WTC11 (cell line): ENCODE measurements around the gene KDM4E. TPM values are rescaled to one million over a fixed set of nuclear protein-coding genes. Genes with fewer than 3 reads are reported as not detected.

Source experiments
- ATAC-seq: fragments of 200-7000 bp; cut with Tn5 transposase; 2 replicates; pipeline ENCODE4 v1.10.0; 2021; ENCODE audit warnings: mild to moderate bottlenecking, moderate library complexity
- Bru-seq: library from RNA; stranded (reverse); fragments of 400-500 nt; gene quantifications from one replicate; lab custom pipeline; 2021; lab: Mats Ljungman, UMichigan
- CTCF ChIA-PET: fragments of 300-600 bp; sonication (Branson Sonifier 250); formaldehyde crosslinking; loops from one replicate; lab custom pipeline; 2021; ENCODE audit warnings: antibody characterized with exemption; lab: Charles Lee
- POLR2A ChIA-PET: fragments of 350-600 bp; sonication (Branson Sonifier 250); formaldehyde crosslinking; loops from one replicate; lab custom pipeline; 2021; ENCODE audit warnings: antibody characterized with exemption; lab: Charles Lee
- DNase-seq: peaks from one replicate; pipeline ENCODE4 v3.0.0; 2021; ENCODE audit warnings: low spot score
- H3K27ac Mint-ChIP-seq: 2 replicates; pipeline ENCODE4 v1.8.0; 2021; ENCODE audit warnings: mixed read lengths
- H3K27me3 Mint-ChIP-seq: 2 replicates; pipeline ENCODE4 v1.8.0; 2021; ENCODE audit warnings: low read depth, mild to moderate bottlenecking, moderate library complexity, mixed read lengths
- H3K36me3 Mint-ChIP-seq: 2 replicates; pipeline ENCODE4 v1.8.0; 2021; ENCODE audit warnings: mixed read lengths
- H3K4me1 Mint-ChIP-seq: 2 replicates; pipeline ENCODE4 v1.8.0; 2022; ENCODE audit warnings: mixed read lengths
- H3K4me3 Mint-ChIP-seq: 2 replicates; pipeline ENCODE4 v1.8.0; 2021; ENCODE audit warnings: mild to moderate bottlenecking, moderate library complexity, mixed read lengths
- H3K9me3 Mint-ChIP-seq: 2 replicates; pipeline ENCODE4 v1.8.0; 2021; ENCODE audit warnings: mixed read lengths
- ATF1 ChIP-seq: sonication (generic); formaldehyde crosslinking; IDR thresholded peaks from 2 replicates; pipeline ENCODE4 v1.8.1; 2023; ENCODE audit warnings: mild to moderate bottlenecking, moderate library complexity, missing genetic modification reagents
- CREB1 ChIP-seq: sonication (generic); formaldehyde crosslinking; IDR thresholded peaks from 2 replicates; pipeline ENCODE4 v1.8.0; 2023; ENCODE audit warnings: mild to moderate bottlenecking, missing genetic modification reagents
- CREM ChIP-seq: sonication (generic); formaldehyde crosslinking; IDR thresholded peaks from 2 replicates; pipeline ENCODE4 v1.8.1; 2022; ENCODE audit warnings: mild to moderate bottlenecking, missing genetic modification reagents, moderate library complexity
- ELF4 ChIP-seq: sonication (generic); formaldehyde crosslinking; IDR thresholded peaks from 2 replicates; pipeline ENCODE4 v1.8.1; 2022; ENCODE audit warnings: low read depth, mild to moderate bottlenecking, moderate library complexity, missing genetic modification reagents
- ESRRA ChIP-seq: sonication (generic); formaldehyde crosslinking; IDR thresholded peaks from 2 replicates; pipeline ENCODE4 v1.8.1; 2022; ENCODE audit warnings: mild to moderate bottlenecking, missing genetic modification reagents, borderline replicate concordance
- GRHL2 ChIP-seq: fragments of 250-450 bp; sonication (Bioruptor Pico); IDR thresholded peaks from 2 replicates; pipeline ENCODE4 v1.8.0; 2022; ENCODE audit warnings: mild to moderate bottlenecking, moderate library complexity; ENCODE audit not compliant: insufficient replicate concordance, severe bottlenecking
- GTF2I ChIP-seq: fragments of 250-450 bp; sonication (Bioruptor Pico); conservative IDR thresholded peaks from 2 replicates; pipeline ENCODE4 v1.4.0; 2021; ENCODE audit warnings: mild to moderate bottlenecking
- HMGA2 ChIP-seq: fragments of 250-450 bp; sonication (Bioruptor Pico); IDR thresholded peaks from 2 replicates; pipeline ENCODE4 v1.4.0; 2021; ENCODE audit warnings: mild to moderate bottlenecking, moderate library complexity
- KAT7 ChIP-seq: sonication (generic); formaldehyde crosslinking; IDR thresholded peaks from 2 replicates; pipeline ENCODE4 v1.8.1; 2023; ENCODE audit warnings: missing genetic modification reagents, mild to moderate bottlenecking, borderline replicate concordance
- OVOL2 ChIP-seq: fragments of 250-450 bp; sonication (Bioruptor Pico); IDR thresholded peaks from 2 replicates; pipeline ENCODE4 v1.9.0; 2021; ENCODE audit warnings: mild to moderate bottlenecking, borderline replicate concordance
- TEAD4 ChIP-seq: sonication (generic); formaldehyde crosslinking; IDR thresholded peaks from 2 replicates; pipeline ENCODE4 v1.8.0; 2022; ENCODE audit warnings: mild to moderate bottlenecking, missing genetic modification reagents
- ZNF317 ChIP-seq: sonication (generic); formaldehyde crosslinking; IDR thresholded peaks from 2 replicates; pipeline ENCODE4 v1.8.1; 2023; ENCODE audit warnings: low read depth, mild to moderate bottlenecking, moderate library complexity, missing genetic modification reagents, borderline replicate concordance
- long read RNA-seq, 3 experiments: library from RNA in 1 of 3; library from capped mRNA in 1 of 3; library from polyadenylated mRNA in 1 of 3; unstranded in 2 of 3; stranded (forward) in 1 of 3; transcript quantifications; one replicate each; pipeline ENCODE4 v2.0.0, GENCODE V29; 2021
- total RNA-seq: library from RNA; stranded (reverse); gene quantifications from 3 replicates; pipeline ENCODE4 v1.2.3, GENCODE V29; 2021
- TF ChIP-seq, protein P1 (sequence below): fragments of 250-450 bp; sonication (Bioruptor Pico); IDR thresholded peaks from 2 replicates; pipeline ENCODE4 v2.1.2; 2022; ENCODE audit warnings: mild to moderate bottlenecking, moderate library complexity
- TF ChIP-seq, protein P2 (sequence below): sonication (generic); formaldehyde crosslinking; IDR thresholded peaks from 2 replicates; pipeline ENCODE4 v1.8.1; 2022; ENCODE audit warnings: missing genetic modification reagents, borderline replicate concordance
- TF ChIP-seq, protein P3 (sequence below): sonication (generic); formaldehyde crosslinking; IDR thresholded peaks from 2 replicates; pipeline ENCODE4 v1.8.1; 2022; ENCODE audit warnings: mild to moderate bottlenecking, moderate library complexity, missing genetic modification reagents
- TF ChIP-seq, protein P4 (sequence below): sonication (generic); formaldehyde crosslinking; IDR thresholded peaks from 2 replicates; pipeline ENCODE4 v1.8.0; 2022; ENCODE audit warnings: mild to moderate bottlenecking, missing genetic modification reagents
- TF ChIP-seq, protein P5 (sequence below): fragments of 250-450 bp; sonication (Bioruptor Pico); conservative IDR thresholded peaks from 2 replicates; pipeline ENCODE4 v1.9.0; 2021; ENCODE audit warnings: mild to moderate bottlenecking

The KDM4E gene
- not detected in 3 replicates for total RNA-seq
- not detected for Bru-seq, nascent RNA
- long read RNA-seq, experiment 1, result 0 reads
- long read RNA-seq, experiment 2, result 0 reads
- long read RNA-seq, experiment 3, result 0 reads

DNA sequence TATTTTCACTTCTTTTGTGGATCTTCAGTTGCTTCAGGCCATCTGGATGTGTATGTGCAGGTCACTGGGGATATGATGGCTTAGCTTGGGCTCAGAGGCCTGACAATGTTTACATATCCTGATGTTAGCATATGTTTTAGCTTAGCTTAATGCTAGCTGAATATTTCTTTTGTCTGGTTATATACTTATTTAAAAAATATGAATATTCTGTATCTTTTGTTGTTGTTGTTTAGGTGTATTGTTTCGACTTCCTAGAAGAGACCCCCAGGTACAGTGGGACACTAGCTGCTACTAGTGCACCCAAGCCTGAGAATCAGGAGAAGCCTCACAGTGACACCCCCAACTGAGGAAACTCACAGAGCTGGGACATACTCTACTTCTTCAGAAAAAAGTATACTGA lies at the start of gene KDM4E:
Gene KDM4E, plus strand, starts transcription at position 301 of the 400 bp plus-strand sequence. CDS start 300 bp downstream, outside the sequence.
- H3K9me3 Mint-ChIP-seq, result peaks cover 9% of the 10 kb centered on the region
- H3K27ac Mint-ChIP-seq, result no peak within 1 kb of the TSS
- no peak for DNase-seq
- CTCF ChIA-PET, result no interaction called here
- ATAC-seq, result no peak
- H3K27me3 Mint-ChIP-seq, result no peaks in the 10 kb centered on the region
- H3K36me3 Mint-ChIP-seq, result no peaks in the 10 kb centered on the region
- POLR2A ChIA-PET, result no interaction called here
- TF ChIP-seq ATF1 (no peak), KAT7 (CRISPR knock-in tag) (no peak), ESRRA (CRISPR knock-in tag) (no peak), ZNF317 (CRISPR knock-in tag) (no peak), OVOL2 (CRISPR knock-in tag) (no peak), CREB1 (CRISPR knock-in tag) (no peak), GRHL2 (CRISPR knock-in tag) (no peak), CREM (CRISPR knock-in tag) (no peak), TEAD4 (CRISPR knock-in tag) (no peak)
- TF ChIP-seq, protein P1, sequence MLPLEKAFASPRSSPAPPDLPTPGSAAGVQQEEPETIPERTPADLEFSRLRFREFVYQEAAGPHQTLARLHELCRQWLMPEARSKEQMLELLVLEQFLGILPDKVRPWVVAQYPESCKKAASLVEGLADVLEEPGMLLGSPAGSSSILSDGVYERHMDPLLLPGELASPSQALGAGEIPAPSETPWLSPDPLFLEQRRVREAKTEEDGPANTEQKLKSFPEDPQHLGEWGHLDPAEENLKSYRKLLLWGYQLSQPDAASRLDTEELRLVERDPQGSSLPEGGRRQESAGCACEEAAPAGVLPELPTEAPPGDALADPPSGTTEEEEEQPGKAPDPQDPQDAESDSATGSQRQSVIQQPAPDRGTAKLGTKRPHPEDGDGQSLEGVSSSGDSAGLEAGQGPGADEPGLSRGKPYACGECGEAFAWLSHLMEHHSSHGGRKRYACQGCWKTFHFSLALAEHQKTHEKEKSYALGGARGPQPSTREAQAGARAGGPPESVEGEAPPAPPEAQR, result no peak
- TF ChIP-seq, protein P2, sequence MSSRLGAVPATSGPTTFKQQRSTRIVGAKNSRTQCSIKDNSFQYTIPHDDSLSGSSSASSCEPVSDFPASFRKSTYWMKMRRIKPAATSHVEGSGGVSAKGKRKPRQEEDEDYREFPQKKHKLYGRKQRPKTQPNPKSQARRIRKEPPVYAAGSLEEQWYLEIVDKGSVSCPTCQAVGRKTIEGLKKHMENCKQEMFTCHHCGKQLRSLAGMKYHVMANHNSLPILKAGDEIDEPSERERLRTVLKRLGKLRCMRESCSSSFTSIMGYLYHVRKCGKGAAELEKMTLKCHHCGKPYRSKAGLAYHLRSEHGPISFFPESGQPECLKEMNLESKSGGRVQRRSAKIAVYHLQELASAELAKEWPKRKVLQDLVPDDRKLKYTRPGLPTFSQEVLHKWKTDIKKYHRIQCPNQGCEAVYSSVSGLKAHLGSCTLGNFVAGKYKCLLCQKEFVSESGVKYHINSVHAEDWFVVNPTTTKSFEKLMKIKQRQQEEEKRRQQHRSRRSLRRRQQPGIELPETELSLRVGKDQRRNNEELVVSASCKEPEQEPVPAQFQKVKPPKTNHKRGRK (CRISPR knock-in tag), result no peak
- TF ChIP-seq, protein P3, sequence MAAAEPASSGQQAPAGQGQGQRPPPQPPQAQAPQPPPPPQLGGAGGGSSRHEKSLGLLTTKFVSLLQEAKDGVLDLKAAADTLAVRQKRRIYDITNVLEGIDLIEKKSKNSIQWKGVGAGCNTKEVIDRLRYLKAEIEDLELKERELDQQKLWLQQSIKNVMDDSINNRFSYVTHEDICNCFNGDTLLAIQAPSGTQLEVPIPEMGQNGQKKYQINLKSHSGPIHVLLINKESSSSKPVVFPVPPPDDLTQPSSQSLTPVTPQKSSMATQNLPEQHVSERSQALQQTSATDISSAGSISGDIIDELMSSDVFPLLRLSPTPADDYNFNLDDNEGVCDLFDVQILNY (CRISPR knock-in tag), result no peak
- TF ChIP-seq, protein P4, sequence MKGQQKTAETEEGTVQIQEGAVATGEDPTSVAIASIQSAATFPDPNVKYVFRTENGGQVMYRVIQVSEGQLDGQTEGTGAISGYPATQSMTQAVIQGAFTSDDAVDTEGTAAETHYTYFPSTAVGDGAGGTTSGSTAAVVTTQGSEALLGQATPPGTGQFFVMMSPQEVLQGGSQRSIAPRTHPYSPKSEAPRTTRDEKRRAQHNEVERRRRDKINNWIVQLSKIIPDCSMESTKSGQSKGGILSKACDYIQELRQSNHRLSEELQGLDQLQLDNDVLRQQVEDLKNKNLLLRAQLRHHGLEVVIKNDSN (CRISPR knock-in tag), result no peak
- TF ChIP-seq, protein P5, sequence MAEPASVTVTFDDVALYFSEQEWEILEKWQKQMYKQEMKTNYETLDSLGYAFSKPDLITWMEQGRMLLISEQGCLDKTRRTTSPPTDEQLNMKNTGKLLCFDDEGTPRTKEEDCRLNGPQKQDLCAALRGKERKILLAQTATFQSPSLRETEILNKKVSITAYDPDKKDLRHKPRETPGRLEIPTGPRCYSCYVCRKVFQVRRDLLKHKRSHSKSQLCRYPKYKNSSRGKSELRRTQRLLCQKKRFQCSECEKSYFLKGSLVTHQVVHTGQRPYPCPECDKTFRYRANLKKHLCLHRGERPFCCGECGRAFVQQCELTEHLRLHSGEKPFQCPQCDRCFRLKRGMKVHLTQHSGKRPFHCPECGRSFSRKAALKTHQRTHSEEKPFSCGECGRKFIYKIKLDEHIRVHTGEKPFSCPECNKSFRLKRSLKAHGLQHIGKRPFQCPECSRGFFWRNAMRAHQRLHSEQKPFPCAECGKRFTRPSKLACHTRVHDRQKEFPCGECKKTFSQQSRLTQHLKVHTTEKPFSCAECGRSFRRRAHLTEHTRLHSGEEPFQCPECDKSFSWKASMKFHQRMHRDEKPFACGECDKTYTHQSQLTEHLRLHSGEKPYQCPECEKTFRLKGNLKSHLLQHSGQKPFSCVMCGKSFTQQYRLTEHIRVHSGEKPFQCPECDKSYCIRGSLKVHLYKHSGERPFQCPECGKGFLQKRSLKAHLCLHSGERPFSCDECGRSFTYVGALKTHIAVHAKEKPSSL (CRISPR knock-in tag), result no peak
- no peak within 1 kb of the TSS for H3K4me3 Mint-ChIP-seq
- H3K4me1 Mint-ChIP-seq, result no peaks in the 10 kb centered on the region

DNA sequence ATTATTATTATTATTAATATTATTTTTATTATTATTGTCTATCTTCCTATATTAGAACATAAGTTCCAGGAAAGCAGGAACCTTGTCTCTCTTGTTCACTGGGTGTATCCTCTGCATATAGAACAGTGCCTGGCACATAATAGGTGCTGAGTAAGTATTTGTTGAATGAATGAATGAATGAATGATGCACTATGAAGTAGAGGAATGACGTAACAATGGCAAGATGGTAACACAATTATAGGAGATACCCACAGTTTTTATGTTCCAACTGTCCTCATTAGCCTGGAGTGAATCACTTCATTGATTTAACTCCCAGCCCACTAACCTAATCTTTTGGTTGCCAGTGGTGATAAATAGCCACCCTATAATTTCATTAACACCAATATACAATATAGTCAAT lies 49.5 kb upstream of the KDM4E start:
- ATAC-seq (no peak), DNase-seq (no peak)
- H3K36me3 Mint-ChIP-seq, result peaks cover 9% of the 10 kb centered on the region
- ChIA-PET POLR2A (no interaction called here), CTCF (no interaction called here)
- H3K4me1 Mint-ChIP-seq, result peaks cover 10% of the 10 kb centered on the region
- H3K27ac Mint-ChIP-seq, result no peak overlapping the region
- TF ChIP-seq GTF2I (CRISPR knock-in tag) (no peak), ELF4 (CRISPR knock-in tag) (no peak), HMGA2 (CRISPR knock-in tag) (0 out of 2 replicates have a peak, but pooled peaks have one; percentile 42)
- H3K9me3 Mint-ChIP-seq, result no peaks in the 10 kb centered on the region
- H3K4me3 Mint-ChIP-seq, result no peak overlapping the region
- H3K27me3 Mint-ChIP-seq, result no peaks in the 10 kb centered on the region
